ENCODE measurements around the gene THRA. TPM values are rescaled to one million over a fixed set of nuclear protein-coding genes. Genes with fewer than 3 reads are reported as not detected.
A peak's percentile ranks its signal among the peaks of the same experiment; 100 is the strongest.

The THRA gene
- total RNA-seq, 1 experiment from 2014 or later: 10.1 TPM

GRCh38 chr17:40021451-40021971 lies 41.3 kb upstream of the THRA start:
- no peaks in the 10 kb centered on the region for H4K20me1 ChIP-seq (ENCODE audit: control insufficient read depth, insufficient read depth, insufficient read length)
- no peak overlapping the region for H3K56ac ChIP-seq (ENCODE audit: insufficient read length, low read depth, low read length)
- H3K4ac ChIP-seq (ENCODE audit: low read depth, low read length): no peak overlapping the region
- no peak overlapping the region for H3K4me2 ChIP-seq (ENCODE audit: insufficient read depth, insufficient read length, low read length)
- no peaks in the 10 kb centered on the region for H3K79me1 ChIP-seq (ENCODE audit: insufficient read depth, low read depth, low read length, poor library complexity, severe bottlenecking)
- no peak overlapping the region for H3K23ac ChIP-seq (ENCODE audit: insufficient read length, low read depth, low read length)
- Mint-ChIP-seq H3K4me3 (no peak overlapping the region), H3K27me3 (ENCODE audit: low read depth) (no peaks in the 10 kb centered on the region), H3K9me3 (no peaks in the 10 kb centered on the region; a peak in 1 of 5 replicates), H3K4me1 (peaks cover 16 to 35% of the 10 kb centered on the region in 2 experiments), H3K27ac (peak overlapping the region in 2 of 3 experiments; percentile 53 to 86; a peak in 4 of 7 replicates), H3K36me3 (ENCODE audit: insufficient read depth in 1 of 3, low read depth in 3 of 3) (peaks cover 25 to 59% (median 59%) of the 10 kb centered on the region in 3 experiments; a peak in 6 of 7 replicates)
- no peak overlapping the region for H2BK120ac ChIP-seq (ENCODE audit: low read depth, low read length, poor library complexity, severe bottlenecking)
- H4K5ac ChIP-seq (ENCODE audit: insufficient read length, low read depth, low read length): no peak overlapping the region
- H3K9ac ChIP-seq (ENCODE audit: extremely low read depth, insufficient read length, low read length): no peak overlapping the region
- no peak overlapping the region for H4K8ac ChIP-seq (replicated peaks; ENCODE audit: insufficient read length, low read depth, low read length)
- no peaks in the 10 kb centered on the region for H3K27me3 ChIP-seq (ENCODE audit: insufficient read depth, low read length)
- no peak overlapping the region for H3K14ac ChIP-seq (ENCODE audit: insufficient read depth, low read length)
- no peak for TF ChIP-seq CTCF (conservative IDR thresholded peaks at IDR 0.05)
- no peak overlapping the region for H2BK5ac ChIP-seq (ENCODE audit: insufficient read length, low read length)
- H2BK20ac ChIP-seq (ENCODE audit: low read depth, low read length, poor library complexity, severe bottlenecking): no peak overlapping the region
- WGBS (ENCODE audit: extremely low coverage, insufficient read length, low lambda C conversion rate): no CpG with 5 or more reads among the region's 9 CpGs
- H3K27ac ChIP-seq (ENCODE audit: insufficient read length, low read depth, low read length): no peak overlapping the region
- H3K23me2 ChIP-seq (ENCODE audit: insufficient read length, low read depth, low read length, poor library complexity, severe bottlenecking): no peaks in the 10 kb centered on the region
- no peak overlapping the region for H2AK5ac ChIP-seq (ENCODE audit: insufficient read length, low read length)
- no peak overlapping the region for H3T11ph ChIP-seq (ENCODE audit: low read length)
- H3K79me2 ChIP-seq (ENCODE audit: insufficient read depth, low read length): no peaks in the 10 kb centered on the region
- H2AFZ ChIP-seq (ENCODE audit: low read length): no peak overlapping the region
- no peak overlapping the region for H3K18ac ChIP-seq (ENCODE audit: insufficient read length, low read depth, low read length)
- H2BK15ac ChIP-seq (ENCODE audit: low read depth, low read length): no peak overlapping the region
- no peak overlapping the region for H4K91ac ChIP-seq (ENCODE audit: insufficient read length, low read depth, low read length)
- peaks cover 4% of the 10 kb centered on the region; the same call in 1 of the 2 replicates for H3K4me1 ChIP-seq (ENCODE audit: insufficient read depth, low read length)
- H2BK12ac ChIP-seq (ENCODE audit: insufficient read length, low read depth, low read length): no peak overlapping the region
- DNase-seq: no peak
- H3K9me3 ChIP-seq (ENCODE audit: control insufficient read depth, low read depth, low read length): no peaks in the 10 kb centered on the region
